Stimulated activated CD8-positive, alpha-beta memory T cell treated with anti-CD3 and anti-CD28 coated beads, Interleukin-12 subunit alpha, Interleukin-12 subunit beta, amount 100 ng/mL, for 4 hours (primary cell): Measurements from ENCODE around the gene LIPC.

Experiments used
- DNase-seq: peaks from one replicate; pipeline ENCODE4 v3.0.0-alpha.2; 2020; ENCODE audit warnings: low read depth

Gene LIPC

DNA sequence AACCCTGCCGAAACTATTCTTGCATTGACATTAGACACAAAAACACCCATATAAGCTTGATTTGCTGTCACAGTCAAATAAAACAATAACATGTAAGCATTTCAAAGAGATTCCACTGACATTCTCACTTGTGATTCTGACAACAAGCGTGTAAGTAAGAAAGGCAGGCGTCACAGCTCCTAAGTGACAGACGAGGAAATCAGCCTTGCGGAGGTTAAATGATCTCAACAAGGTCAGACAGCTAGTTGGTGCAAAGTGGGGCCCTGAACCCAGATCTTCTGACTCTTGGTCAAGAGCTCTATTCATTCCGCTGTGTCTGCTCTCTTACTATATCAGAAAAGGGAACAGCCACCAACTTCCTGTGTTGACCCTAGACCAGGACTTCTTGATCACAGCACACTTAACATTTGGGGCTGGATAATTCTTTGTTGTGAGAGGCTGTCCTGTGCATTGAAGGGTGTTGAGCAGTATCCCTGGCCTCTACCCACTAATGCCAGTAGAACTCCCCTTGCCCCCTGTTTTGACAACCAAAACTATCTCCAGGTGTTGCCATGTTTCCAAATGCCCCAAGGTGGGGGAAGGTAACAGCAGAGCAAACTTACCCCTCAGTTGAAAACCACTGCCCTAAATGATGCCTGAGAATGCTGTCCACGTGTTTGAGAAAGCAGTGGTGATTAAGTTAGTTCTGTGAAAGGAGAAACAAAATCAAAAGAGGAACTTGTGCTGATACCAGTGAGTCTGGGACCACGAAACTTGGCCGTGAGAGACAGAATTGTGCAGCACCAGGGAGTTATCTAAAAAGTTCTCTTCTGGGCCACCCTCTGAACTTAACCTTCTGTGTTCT is 86.1 kb downstream of the LIPC start:
- no peak for DNase-seq

DNA sequence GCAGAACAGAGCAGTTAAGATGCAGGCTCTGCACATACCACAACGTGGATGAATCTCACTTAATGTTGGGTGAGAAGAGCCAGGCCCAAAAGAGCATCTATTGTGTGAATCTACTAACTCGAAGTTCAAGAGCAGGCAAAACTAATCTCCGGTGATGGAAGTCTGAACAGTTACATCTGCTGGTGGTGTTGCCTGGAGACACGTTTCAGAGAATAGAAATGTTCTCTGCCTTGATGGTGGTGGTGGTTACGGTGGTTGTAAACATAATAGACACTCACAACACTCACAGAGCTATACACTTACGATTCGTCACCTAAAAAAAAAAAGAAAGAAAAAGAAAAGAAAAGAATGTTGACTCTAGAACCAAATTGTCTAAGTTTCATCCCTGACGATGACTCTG is 86.8 kb downstream of the LIPC start:
- DNase-seq, result no peak

DNA sequence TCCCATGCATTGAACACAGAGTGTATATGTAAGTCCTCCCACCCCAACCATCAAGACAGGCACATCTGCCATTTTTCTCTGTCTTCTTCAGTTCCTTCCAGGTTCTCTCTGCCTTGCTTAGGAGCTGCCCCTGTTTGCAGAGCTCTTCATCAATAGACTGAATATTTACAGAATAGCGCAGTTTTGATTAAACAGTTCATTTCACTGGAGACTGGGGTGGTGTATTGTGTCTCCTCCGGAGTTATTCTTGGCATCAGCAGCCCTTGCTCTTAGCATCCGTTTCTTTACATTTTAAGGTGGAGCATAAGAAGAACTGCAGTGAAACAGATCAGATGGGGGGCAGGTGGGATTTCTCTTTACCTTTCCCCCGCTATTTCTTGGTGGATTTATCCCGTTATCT is 87.7 kb downstream of the LIPC start:
- no peak for DNase-seq

DNA sequence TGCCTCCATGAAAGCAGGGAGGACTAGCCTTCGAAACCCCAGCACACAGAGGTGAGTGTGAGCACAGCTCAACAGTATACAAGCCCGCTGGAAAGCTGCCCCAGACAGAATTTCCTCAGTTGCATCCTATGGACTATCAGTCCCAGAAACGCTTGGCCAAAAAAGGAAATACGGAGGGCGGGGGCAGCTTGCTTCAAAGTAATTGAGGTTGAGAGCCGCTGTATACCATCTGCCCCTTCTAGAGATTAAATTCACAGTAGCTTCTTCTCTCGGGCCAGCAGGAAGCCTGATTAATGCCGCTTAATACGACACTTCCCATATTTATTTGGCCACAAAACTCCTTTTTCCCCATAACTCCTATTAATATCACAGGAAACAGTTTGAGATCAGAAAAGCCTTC is 88.7 kb downstream of the LIPC start:
- no peak for DNase-seq

DNA sequence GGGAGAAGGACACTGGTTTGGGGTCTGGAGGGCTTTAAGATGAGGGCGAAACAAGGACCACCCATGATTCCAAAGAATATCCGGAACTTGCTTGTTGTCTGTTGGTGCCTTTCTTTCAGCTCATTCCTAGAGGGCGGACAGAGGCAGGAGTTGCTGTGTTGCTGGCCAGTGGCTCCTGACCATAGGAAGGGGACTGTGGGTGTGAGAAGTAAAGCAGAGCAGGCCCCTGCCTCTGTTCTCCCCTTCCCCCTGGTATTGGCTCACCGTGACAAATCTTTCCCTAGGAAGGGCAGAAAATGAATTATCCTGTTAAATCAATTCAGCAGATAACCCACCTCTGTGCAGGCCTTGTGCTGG is 89.1 kb downstream of the LIPC start:
- no peak for DNase-seq

DNA sequence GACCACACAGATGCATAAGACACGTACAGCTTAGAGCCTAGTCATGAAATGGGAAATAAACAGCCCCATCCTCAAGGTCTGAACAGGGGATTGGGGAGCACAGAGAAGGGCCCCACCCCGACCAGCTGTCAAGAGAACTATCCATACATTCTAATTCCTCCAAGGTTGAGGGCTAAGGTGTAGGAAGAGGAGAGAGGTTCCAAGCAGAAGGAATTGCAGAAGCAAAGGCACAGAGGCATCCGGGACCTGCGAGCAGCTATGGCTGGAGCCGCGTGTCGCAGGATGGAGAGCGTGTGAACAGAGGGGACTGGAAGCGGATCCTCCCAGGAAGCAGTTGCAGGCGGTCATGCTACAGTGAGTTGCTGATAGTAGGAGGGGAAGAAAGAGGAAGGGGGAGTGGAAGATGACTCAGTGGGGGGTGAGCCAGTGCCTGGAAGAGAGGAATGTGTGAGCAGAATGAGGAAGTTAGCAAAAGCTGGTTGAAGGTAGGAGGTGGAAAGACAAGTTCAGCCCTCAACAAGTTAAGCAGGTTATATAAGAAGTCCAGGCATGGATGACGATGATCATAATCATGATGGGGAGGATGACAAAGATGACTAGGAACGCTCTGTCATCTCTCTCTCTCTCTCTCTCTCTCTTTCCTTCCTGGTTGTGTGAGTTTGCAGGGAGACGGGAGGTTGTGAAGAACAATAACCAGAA is 89.7 kb downstream of the LIPC start:
- no peak for DNase-seq

DNA sequence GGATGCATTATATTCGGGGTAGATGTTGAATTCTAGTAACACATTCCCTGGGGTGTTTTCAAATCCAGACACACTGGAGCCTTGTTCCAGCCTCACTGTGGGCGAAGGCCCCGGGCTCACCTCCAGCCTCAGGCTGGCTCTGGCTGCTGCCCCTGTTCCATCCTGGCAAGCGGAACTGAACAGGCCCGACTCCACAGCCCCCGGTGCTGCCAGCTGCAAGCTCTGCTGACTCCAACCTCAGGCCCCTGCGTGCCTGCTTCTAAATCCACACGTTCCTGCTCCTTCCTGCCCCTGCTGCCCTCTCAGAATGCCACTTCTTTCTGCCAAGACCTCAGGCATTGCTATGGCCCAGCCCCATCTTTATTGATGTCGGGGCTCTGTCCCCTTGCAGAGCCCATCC is 90.6 kb downstream of the LIPC start:
- no peak for DNase-seq

DNA sequence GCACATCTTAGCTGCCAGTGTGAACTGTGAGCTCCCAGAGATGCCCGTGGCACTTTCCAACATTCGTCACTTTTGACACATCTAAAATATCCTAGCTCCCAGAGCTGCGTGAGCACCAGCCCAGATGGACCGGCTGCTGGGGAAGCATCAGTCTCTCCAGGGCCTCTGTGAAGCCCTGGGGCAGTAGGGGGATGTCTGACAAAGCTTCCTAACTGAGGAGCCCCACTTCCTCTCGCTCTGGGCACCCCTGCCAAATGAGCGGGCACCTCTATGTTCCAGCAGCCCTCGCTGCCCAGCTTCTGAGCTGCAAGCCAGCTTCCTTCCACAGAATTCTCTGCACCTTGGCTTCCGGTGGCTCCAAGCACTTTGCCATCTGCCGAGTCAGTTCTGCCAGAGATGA is 91.1 kb downstream of the LIPC start:
- DNase-seq, result no peak

DNA sequence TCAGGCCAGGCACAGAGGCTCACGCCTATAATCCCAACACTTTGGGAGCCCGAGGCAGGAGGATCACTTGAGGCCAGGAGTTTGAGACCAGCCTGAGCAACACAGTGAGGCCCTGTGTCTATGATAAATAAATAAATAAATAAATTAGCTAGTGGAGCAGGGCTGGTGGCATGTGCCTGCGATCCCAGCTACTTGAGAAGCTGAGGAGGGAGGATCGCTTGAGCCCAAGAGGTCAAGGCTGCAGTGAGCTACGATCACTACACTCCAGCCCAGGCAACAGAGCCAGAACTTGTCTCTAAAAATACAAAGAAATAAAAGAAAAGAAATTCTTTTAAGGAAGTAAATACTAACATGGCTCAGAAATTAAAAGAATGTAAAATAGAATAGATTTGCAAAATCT is 91.8 kb downstream of the LIPC start:
- no peak for DNase-seq

DNA sequence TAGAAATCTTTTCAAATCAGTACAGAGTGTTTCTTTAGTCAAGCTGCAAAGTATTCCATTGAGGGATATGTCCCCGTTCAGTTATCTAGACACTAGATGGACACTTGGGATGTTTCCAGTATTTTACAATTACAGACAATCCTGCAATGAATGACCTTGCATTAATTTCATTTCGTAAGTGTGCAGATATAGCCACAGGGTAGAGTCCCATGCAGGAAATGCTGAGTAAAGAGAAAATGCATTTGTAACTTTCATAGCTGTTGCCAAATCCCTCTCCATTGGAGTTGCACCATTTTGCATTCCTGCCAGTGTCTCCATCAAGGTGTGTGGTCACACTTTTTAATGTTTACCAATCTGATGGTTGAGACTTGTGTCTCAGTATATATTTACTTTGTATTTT is 92.5 kb downstream of the LIPC start:
- DNase-seq, result no peak

DNA sequence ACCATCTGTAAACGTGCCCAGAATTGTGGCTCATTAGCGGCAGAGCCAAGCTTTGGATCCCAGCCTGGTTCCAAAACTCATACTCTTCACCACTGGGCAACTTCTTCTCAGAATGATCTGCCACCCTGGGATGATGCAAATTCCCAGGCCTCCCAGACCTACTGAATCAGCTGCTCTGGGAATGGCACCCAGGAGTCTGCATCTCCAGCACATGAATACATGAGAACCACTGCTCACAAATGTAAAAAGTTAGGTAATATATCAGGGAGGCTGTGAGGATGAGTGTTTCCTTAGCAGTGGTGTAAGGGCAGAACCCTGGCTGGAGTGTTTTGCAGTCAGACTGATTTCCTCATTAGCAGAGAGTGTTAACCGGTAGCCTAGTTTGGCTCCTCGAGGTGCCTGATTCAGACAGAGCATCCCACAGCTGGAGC is 94.2 kb downstream of the LIPC start:
- no peak for DNase-seq

DNA sequence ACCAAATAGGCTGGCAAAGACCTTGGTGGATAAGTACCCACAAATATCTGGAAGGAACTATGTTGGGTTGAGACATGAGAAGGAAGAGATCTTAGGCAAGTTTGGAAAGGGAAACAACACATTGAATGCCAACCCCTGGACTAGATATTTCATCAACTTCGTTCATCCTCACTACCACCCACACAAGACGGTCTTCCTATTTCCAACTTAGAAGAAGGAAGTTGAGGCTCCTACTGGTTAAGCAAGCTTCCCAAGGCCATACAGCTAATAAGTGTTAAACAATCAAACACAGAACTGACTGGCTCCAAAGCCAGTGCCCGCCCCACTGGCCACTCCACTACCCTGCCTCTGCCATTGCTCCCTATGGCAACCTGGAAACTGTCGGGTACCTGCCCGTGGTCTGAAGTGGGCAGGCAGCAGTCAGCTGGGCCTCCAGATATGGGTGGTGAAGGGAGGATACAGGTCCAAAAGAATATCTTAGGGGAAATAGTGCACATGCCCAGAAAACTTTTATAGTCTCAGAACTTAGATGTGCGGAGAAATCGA is 94.9 kb downstream of the LIPC start:
- no peak for DNase-seq

DNA sequence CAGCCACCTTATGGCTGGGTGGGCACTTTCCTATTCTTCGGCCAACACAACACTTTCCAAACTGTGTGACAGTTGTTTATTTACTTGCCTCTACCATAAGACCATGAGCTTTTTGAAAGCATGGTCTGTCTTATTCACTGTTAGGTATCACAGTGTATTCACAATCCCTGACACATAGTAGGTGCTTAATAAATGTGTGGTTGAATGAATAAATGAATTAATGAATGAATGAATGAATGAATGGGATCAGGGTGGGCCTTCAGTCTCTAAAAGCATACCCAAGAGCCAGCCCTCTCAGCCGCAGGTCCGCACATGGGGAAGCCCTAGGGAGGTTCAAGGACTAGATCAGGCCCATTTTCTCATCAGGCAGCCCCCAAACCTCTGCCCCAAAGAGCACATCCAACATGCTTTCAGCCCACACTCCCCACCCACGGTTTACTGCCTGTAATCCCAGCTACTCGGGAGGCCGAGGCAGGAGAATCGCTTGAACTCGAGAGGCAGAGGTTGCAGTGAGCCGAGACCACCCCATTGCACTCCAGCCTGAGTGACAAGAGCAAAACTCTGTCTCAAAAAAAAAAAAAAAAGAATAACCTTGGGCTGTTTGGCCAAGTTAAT is 95.9 kb downstream of the LIPC start:
- DNase-seq, result no peak

DNA sequence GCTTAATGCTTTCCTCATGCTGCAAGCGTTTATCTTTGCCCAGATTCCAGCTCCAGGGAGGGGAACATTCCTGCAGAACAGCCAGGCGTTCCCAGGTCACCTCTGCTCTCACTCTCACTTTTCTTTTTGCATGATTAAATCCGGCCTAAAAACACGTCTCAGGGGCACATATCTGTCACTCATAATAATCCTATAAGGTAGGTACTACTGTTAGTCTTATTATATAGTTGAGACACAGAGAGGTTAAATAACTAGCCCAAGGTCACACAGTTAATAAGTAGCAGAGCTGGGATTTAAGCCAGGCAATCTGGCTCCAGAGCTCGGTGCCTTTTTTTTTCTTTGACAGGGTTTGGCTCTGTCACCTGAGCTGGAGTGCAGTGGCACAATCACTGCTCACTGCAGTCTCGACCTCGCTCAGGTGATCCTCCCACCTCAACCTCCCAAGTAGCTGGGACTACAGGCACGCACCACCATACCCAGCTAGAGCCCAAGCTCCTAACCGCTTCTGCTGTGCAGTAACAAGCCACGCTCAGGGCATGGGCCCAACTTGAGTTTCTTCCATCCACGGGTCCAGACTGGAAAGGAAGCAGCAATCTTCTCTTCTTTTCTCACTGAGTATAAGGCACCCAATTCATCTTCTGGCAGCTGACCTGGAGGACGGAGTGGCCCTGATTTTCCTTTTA is 96.5 kb downstream of the LIPC start:
- DNase-seq, result no peak

DNA sequence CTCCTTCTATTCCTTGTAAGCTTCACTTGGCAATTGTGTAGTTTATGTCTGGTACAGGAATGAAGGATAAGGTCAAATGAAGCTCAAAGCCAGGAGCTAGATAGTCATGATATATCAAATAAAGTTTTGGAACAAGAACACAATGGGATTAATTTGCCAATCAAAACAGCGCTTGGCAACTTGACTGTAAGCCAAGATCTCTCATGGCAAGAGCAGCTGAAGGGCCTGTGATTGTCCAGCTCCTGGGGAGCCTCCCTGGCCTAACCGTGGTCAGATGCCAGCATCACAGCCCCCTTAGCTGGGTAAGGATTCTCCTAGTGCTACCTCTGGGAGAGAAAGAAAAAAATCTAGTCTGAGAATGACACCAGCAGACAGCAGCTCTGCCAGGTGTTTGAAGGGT is 97.2 kb downstream of the LIPC start:
- DNase-seq, result no peak

DNA sequence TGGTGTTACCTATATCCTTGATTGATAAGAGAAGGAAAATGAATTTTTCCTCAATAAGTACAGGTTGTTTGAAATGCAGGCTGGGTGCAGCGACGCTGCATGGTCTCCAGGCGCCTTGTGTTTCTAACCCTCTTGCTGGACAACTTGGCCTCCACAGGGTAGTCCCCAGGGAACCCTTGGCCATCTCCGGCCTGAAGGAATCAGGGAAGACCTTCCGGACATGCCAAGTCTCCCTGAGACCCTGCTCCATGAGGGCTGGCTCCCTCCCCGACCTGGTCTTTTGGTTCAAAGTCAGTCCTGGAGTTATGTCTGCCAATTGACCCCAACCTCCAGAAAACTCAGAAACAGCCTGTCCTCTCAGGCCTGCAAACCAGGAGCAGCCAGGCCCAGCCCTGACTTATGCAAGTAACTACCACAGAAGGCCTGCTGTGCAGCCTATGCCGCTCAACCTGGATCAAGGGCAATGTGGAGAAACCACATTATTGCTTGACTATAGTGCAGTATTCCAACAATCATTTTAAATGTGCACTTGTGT is 98.3 kb downstream of the LIPC start:
- no peak for DNase-seq

DNA sequence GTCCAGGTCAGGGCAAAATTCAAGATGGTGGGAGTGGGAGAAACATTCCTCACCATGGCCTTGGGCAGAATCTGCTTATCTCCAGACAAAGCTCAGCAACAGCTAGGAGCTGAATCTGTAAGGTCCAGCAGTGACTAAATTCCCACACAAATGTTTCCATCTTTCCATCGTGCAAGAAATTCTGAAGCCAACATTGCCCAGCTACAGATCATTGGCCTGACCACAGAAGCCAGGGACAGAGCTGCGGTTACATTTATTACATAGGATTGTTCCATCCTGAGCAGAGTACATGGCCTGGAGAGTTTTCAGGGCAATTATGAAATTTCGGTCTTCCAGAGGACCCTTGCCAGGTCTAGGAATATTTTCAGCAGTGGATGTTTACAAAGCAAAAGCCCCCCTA is 100.3 kb downstream of the LIPC start:
- DNase-seq, result no peak

DNA sequence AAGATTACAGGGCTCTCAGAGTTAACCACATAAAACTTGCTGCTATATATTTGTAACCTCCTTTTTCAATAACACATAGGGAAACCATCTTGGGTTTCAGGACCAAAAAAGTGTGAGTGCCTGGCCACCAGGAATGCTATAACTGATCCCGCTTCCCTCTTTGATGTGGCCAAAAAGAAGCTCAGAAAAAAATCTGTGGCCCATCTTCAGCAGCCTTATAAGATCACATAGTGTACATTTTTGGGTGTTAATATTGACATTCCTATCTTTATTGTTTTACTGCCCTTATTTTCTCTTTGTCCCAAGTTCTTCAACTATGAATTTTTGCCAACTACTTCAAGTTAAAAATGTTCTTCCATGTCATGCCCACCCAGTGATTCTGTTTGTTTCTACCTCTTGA is 102.8 kb downstream of the LIPC start:
- no peak for DNase-seq

DNA sequence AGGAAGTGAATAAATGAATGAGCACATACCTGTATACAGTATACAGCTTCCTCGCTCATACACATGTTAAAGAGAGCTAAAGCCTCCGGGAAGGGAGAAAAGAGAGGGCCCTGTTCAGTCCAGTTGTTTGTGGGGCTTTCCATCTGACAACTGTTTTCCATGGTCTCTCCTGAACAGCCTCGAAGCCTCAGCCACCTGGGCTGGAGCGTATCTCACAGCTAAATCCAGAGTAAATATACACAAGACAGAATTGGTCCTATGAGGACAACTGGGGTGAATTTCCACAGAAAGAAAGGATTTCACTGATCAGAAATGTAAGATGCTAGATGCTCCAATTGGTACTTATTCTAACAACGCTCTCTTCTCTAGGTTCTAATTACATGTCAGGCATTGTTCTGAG is 103.5 kb downstream of the LIPC start:
- no peak for DNase-seq

DNA sequence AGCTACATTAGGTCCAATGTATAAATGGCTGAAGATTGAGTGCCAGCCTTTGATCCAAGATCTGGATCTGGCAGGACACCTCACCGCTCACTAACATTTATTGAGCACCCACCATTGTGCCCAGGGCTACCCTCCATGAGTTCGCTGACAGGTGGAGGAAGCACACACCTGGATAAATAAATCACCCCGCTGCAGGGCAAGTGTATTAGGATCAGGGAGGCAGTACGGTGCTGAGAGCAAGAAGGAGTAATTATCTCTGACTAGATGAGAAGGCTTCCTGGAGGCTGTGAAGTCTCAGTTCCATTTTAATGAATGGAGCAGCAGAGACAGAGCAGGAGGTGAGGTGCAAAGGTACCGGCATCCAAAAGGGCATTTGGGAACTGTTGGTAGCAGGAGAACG is 104.1 kb downstream of the LIPC start:
- no peak for DNase-seq

DNA sequence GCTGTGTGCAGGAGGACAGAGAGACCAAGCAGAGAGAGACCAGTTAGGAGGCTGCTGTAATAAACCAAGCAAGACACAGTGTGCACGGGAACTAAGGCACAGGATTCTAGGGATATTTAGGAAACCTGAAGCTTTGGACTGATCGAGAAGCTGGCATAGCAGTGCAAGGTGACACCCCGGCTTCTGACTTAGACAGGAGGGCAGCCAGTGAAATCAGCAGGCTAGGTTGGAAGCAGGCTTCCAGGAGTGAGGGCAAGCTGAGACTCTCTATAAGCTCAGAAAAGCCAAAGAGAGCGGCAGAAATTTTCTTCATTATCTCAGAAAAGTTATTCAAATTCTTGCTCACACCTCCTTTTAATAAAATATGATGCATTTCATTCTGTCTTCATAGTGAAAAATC is 104.6 kb downstream of the LIPC start:
- DNase-seq, result no peak

DNA sequence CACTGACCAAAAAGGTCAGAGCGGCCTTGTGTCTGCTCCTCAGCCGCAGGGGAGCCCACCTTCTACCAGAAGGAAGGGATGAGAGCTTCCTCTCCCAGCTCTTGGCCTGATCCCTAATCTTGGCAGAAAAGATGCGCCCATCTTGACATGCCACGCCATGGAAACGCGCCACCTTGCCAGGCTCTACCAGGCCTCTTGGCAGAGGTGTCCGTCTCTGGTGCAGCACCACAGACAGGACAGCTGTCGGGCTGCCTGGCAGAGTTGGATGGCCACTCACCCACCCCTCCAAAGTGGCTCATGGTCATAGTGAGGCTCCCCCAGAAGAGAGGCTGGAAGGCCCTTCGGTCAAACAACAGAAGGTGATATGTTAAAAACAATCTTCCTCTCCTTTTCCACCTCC is 105.2 kb downstream of the LIPC start:
- DNase-seq, result no peak
